ENCODE results near the gene ST8SIA5.

DNA sequence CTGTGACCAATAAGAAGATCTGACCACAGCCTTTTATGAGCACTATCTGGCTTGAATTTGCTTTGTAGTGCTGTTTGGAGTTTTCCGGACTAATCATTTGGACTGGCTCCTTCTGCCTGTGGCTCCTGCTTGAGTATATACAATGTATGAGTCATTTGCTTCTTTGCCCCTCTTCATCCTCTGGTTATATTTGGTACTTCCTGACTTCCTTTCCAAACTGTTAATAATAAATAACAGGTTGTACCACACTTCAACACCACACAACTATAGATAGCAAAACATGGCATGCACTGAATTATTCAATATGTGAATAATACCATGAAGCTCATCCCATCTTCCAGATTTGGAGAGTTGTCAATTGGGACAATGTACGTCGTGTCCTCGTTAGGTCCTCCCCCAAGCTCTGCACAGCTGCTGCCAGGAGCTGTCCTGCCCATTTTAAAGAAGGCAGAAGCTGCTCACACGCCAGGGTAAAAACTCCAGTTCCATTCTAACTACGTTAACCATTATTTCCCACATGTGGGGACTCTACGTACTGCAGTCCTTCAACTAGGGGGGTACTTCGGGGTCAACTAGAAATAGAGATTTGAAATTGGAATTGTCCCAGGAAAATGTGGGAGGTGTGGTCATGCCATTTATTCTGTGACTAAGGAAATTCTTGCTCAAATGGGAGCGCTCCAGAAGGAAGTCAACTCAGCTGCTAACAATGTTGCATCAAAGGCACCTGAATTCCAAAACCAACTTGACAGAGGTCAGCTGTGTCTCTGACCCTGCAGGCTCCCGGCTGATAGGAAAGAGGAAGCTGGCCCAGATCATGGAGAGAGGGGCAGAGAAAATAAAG lies 38.1 kb downstream of the ST8SIA5 start:
- TF ChIP-seq EZH2phosphoT487 (IDR thresholded peaks at IDR 0.05; ENCODE audit: insufficient read depth, low read depth) (no peak), EZH2 (IDR thresholded peaks at IDR 0.05; ENCODE audit: insufficient read depth, poor library complexity, severe bottlenecking) (no peak)

All from GM23248 (cell line).